HG02852 (cell line): ENCODE results near the gene MAP1S.

Experiments used
- ATAC-seq: cut with Tn5 transposase; IDR thresholded peaks from one replicate; pipeline ENCODE4 v1.9.1; 2021; ENCODE audit warnings: mild to moderate bottlenecking, moderate library complexity; ENCODE audit not compliant: unreplicated experiment

Gene MAP1S

DNA sequence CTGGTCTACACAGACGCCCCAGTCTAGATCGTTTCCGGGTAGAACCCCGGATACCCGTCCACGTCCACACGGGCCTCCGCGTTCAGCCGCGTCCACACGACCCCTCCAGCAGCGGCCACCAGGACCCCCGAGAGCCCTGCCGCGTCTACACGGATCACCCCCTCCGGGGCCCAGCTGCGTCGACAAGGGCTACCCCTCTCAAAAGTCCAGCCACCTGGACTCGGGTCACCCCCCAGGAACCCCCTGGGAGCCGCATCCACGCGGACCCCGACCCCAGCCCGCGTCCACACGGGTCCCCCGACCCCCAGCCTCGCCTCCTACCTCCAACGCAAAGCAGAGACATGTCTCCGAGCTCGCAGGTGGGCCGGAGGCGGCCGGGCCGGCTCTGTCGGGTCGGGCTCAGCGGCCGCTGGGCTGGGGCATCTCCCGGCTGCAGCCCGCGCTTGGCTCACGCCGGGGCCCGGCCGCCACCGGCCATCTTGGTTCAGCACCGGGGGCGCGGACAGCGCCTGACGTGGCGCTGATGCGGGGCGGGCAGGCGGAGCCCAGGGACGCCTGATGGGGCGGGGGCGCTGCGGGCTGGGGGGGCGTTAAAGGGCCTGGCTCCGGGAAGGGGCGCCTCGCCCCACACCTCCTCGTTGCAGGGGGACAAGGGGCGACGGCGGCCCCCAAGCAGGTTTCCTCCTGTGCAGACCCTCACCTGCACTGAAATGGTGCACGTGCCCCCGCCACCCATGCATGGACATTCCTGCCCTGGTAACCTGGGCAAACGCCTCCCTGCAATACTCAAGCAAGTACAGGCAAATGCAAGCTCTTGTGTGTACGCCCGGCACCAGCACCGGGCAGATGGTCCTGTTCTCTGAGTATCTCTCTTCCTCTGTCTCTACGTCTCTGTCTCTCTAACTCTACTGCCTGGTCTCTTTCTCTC, 31.2 kb upstream of the MAP1S start, which contains the start of gene UNC13A:
TSS of gene UNC13A (minus strand) at position 498 of the 928 bp plus-strand sequence. CDS start at position 343, 155 bp downstream.
- ATAC-seq, result no peak

DNA sequence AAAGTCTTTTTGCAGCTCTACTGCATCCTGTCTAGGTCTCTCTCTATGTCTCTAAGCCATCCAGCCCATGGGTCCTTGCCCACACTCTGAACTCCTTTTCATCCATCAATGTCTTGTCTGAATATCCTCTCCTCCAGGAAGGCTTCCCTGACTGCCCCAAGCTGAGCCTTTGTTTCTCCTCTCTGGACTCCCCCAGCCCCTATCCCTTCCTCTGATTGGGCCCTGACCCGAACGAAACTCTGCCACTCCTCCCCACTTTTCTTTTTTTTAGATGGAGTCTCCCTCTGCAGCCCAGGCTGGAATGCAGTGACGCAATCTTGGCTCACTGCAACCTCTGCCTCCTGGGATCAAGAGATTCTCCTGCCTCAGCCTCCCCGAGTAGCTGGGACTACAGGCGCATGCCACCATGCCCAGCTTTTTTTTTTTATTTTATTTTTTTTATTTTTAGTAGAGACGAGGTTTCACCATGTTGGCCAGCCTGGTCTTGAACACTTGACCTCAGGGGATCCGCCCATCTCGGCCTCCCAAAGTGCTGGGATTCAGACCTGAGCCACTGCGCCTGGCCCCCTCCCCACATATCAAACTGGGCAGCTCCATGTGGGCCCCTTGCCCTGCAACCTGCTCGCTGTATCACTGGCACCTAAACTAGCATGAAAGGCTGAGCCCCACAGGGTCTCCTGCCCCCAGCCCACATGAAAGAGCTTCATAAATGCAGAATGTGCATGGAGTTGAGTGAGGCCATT, 30.3 kb upstream of the MAP1S start:
- no peak for ATAC-seq

DNA sequence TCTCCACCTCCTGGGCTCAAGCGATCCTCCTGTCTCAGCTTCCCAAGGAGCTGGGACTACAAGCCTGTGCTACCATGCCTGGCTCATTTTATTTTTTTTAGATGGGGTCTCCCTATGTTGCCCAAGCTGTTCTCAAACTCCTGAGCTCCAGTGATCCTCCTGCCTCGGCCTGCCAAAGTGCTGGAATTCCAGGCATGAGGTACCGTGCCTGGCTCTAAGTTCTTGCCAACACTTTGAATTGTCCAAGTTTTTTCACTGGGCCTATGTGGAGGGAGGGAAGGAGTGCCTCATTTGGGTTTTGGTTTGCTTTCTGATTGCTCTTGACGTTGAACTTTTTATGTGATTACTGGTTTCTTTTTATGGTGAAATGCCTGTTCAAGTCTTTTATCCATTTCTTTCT, 26.7 kb upstream of the MAP1S start:
- no peak for ATAC-seq

DNA sequence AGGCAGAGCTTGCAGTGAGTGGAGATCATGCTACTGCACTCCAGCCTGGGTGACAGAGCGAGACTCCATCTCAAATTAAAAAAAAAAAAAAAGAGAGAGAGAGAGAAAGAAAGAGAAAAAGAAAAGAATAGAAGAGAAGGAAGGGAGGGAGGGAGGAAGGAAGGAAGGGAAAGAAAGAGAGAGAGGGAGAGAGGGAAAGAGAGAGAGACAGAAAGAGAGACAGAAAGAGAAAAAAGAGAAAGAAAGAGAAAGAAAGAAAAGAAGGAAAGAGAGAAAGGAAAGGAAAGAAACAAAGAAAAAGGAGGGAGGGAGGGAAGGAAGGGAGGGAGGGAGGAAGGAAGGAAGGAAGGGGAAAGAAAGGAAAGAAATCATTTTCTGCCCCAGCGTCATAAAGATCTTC, 24.1 kb upstream of the MAP1S start:
- no peak for ATAC-seq

DNA sequence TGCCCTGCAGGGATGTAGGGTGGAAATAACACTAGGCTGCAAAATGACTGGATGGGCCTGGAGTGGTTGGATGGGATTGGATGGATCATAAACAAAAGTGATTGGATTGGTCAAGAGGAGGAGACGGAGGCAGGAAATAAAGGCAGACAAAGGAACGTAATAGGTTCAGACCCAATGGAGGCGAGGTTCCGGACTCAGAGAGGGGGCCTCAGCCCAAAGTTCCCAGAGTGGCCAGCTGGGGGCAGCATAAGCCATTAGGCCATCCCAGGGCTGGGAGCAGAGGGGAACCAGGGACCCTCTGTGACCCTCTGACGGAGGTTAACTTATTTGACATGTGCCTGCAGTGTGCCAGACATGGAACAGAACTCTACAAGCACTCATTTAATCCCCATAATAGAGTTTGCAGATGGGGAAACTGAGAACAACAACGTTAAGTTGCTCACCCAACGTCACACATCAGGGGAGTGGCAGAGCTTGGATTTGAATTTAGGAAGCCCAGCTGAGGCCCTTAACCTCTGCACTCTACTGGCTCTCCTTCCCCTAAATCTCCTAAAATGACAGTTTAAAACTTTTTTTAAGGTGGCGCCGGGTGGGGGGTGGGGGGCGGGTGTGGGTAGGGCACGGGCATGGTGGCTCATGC, 15.3 kb upstream of the MAP1S start:
- no peak for ATAC-seq

DNA sequence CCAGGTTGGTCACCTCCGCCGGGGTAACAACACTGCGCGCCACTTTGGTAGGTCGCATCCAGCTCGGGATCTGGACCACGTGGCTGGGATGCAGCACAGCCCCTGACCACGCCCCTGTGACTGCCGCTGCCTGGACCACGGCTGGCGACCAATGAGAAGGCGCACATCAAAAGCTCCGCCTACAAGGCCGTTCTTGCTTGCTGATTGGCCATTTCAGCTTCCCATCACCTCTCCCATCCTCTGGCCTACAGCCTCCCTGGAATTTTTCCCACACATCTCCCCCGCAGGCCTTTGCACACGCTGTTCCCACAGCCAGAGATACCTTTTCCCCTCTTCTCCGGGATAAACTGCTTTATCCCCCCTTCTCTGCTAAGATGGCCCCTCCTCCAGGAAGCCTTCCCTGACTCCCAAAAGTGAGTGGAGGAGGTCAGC, 12.5 kb upstream of the MAP1S start:
- no peak for ATAC-seq

DNA sequence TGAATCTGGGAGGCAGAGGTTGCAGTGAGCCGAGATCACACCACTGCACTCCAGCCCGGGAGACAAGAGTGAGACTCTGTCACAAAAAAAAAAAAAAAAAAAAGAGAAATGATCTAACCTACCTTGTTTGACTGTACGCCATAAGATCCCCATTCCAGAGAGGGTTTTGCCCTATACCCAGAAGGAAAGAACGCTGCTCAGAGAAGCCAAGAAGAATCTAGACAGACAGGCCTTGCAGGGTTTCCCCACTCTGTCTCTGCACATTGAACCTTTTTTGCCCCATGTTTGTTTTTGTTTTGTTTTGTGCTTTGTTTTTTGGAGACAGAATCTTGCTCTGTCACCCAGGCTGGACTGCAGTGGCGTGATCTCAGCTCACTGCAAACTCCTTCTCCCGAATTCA, 7.4 kb upstream of the MAP1S start:
- ATAC-seq, result no peak

DNA sequence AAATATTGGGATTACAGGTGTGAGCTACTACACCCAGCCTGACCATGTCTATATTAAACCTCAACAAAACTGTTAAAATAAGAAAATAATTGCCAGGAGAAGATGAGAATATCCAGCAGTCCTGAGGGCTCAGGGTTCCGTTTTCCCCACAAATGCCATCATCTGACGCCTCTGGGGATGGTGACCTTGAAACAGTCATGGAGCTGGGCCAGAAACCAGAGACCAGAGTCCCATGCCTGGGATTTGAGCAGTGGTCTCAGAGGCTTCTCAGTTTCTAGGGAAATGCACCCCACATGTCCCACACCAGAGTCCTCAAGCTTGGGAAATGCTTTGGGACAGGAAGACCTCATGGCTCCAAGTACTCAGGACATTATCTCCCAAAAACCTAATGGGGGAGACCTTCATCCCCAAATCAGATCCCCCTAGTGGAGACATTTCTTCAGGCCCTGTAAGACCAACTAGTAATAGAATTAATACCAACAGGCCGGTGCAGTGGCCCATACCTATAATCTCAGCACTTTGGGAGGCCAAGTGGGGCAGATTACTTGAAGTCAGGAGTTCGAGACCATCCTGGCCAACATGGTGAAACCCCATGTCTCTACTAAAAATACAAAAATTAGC, 2.9 kb upstream of the MAP1S start:
- no peak for ATAC-seq

DNA sequence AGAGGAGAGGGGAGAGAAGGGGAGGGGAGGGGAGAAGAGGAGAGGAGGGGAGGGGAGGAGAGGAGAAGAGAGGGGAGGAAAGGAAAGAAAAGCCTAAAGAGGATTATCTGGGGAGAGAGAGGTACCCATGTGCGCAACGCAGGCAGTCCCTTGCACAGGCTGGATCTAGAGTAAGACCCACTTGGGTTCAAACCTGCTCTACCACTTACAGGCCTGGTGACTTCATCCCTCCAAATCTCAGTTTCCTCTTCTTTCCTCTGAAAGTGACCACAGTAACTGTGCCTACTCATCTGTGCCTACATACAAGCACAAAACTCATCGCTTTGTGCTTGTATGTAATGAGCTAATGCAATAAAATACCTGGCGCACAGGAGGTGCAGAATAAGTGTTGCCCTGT, 732 bp upstream of the MAP1S start:
- no peak for ATAC-seq

DNA sequence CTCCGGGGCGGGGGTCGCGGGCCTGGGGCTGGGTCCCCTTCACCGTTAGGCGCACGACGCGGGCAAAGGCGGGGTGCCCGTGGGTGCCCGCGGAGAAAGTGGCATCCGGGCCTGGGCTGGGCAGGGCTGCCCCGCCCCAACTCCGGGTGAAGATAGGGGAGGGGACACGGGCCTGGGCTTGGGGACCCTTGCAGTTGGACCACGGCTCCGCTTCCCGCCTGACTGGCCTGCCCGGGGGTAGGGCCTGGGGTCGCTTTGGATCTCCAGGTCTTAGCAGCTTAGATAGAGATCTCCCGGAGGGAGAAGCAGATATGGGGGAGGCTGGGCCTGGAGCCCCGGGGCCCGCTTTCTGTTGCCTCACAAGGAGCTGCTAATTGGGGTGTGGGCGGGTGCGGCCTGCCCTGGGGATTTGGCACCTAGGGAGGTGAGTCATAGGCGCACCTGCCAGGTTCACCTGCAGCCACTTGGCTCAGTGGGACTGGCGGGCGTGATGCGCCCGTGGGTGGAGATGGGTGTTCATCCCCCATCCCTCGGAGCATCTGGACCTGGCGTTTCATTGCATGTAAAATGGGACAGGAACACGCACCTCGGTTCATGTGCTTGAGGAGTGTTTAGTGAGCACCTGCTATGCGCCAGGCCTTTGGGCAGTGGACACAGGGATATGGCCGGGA, 585 bp downstream of the MAP1S start:
- ATAC-seq, result no peak

DNA sequence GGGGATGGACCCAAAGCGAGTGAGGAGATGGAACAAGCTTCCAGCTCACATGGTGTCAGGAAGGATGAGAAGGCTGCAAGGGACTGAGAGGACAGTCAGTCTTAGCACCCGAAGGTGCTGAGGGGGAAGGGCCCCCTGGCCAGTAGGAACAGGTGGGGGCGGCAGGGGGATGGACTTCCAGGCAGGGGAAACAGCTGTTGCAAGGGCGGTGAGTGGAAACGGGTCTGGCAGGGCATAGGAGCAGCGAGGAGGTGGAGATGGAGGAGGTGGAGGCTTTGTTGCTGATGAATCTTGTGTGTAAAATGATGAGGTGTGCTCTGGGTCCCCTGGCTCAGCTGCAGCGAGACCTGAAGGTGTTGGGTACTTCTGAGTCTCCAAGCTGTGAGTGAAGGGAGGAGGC, 1.2 kb downstream of the MAP1S start:
- no peak for ATAC-seq

DNA sequence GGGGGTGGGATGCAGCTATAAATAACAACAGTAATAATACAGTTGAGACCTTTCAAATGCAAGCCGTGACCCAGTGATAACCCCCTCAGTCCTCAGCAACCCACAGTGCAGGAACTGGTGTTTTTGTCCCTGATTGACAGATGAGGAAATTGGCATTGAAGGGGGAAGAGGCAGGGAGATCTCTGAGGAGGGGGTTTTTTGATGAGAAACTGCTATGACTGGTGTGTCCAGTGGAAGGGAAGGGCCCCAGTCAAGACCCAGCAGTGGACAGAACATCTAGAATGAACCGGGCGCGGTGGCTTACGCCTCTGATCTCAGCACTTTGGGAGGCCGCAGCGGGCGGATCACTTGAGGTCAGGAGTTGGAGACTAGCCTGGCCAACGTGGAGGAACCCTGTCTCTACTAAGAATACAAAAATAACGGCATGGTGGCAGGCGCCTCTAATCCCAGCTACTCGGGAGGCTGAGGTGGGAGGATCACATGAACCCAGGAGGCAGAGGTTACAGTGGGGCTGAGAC, 1.9 kb downstream of the MAP1S start:
- ATAC-seq, result no peak

DNA sequence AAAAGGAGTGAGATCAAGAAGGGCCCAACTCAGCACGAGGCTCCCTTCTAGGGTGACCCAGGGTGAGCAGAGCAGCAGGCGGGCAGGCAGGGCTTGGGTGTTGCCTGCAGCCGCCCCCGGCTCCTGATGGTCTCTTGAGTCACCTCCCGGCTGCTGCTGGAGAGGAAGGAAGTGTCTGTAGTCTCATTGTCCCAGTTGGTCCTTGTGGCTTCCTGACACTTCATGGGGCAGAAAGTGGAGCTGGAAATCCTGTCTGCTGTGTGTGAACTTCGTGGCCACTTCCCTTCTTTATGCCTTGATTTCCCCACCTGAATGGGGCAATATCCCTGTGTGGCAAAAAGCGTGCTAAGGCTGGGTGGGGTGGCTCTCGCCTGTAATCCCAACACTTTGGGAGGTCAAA, 2.5 kb downstream of the MAP1S start:
- no peak for ATAC-seq

DNA sequence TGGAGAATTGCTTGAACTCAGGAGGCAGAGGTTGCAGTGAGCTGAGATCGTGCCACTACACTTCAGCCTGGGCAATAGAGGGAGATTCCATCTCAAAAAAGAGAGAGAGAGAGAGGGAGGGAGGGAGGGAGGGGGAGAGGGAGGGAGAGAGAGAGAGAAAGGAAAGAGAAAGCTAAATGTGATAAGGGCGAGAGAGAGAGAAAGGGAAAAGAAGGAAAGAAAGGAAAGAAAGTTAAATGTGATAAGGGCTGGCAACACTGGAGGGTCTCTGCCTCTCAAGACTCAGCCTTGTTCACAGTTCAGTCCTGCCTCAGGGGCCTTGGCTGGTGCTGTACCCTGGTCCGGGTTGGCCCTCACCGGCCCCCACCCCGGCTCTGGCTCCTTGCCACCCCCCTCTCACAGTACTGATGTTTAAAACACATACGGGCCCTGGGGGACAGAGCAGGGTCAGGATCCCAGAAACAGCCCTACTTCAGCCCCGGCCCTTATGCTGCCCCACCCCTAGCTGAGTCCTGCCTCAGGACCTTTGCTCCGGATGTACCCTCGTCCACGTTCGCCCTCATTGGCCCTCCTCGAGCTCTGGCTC, 3.5 kb downstream of the MAP1S start:
- no peak for ATAC-seq

DNA sequence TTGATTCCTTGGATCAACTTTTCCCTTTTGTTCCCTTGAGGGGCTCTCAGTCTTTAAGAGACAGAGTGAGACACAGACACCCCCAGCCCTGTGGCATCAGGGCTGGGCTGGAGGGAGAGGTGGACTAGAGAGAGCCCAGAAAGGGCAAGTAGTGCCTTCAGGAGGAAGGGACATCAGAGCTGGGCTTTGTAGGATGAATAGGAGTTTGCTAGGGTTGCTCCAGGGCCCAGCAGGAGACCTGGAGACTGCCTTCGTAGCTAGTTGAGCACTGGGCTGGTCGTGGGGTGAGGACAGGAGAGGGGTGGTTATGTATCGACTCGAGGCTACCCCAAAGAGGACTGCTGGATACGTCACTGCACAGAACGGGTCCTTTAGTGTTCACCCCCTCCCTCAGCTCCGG, 5.4 kb downstream of the MAP1S start:
- no peak for ATAC-seq

DNA sequence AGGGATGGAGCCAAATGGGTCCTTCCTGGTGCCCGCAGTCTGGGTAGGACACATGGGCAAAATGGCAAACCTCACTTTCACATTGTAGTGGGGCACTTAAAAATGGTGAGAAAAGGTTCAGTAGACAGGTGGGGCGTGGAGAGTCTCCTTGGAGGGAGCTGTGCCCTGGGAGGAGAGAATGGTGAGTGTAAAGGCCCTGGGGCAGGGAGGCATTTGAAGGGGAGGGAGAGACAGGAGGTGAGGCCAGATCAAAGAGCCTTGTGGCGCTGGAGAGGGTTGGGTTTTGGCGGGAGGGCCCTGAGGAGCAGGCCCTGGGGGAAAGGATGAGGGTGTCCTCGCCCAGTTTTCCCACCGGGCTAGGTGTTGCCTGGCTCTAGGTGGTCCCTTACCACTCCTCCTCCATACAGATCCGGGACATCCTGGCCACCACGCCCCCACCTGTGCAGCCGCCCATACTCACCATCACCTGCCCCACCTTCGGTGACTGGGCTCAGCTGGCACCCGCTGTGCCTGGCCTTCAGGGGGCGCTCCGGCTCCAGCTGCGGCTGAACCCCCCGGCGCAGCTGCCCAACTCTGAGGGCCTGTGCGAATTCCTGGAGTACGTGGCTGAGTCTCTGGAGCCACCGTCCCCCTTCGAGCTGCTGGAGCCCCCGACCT, 6.3 kb downstream of the MAP1S start:
- no peak for ATAC-seq

DNA sequence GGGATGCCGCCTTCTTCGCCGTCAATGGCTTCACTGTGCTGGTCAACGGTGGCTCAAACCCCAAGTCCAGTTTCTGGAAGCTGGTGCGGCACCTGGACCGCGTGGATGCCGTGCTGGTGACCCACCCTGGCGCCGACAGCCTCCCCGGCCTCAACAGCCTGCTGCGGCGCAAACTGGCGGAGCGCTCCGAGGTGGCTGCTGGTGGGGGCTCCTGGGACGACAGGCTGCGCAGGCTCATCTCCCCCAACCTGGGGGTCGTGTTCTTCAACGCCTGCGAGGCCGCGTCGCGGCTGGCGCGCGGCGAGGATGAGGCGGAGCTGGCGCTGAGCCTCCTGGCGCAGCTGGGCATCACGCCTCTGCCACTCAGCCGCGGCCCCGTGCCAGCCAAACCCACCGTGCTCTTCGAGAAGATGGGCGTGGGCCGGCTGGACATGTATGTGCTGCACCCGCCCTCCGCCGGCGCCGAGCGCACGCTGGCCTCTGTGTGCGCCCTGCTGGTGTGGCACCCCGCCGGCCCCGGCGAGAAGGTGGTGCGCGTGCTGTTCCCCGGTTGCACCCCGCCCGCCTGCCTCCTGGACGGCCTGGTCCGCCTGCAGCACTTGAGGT, 7.0 kb downstream of the MAP1S start:
- ATAC-seq, result no peak

DNA sequence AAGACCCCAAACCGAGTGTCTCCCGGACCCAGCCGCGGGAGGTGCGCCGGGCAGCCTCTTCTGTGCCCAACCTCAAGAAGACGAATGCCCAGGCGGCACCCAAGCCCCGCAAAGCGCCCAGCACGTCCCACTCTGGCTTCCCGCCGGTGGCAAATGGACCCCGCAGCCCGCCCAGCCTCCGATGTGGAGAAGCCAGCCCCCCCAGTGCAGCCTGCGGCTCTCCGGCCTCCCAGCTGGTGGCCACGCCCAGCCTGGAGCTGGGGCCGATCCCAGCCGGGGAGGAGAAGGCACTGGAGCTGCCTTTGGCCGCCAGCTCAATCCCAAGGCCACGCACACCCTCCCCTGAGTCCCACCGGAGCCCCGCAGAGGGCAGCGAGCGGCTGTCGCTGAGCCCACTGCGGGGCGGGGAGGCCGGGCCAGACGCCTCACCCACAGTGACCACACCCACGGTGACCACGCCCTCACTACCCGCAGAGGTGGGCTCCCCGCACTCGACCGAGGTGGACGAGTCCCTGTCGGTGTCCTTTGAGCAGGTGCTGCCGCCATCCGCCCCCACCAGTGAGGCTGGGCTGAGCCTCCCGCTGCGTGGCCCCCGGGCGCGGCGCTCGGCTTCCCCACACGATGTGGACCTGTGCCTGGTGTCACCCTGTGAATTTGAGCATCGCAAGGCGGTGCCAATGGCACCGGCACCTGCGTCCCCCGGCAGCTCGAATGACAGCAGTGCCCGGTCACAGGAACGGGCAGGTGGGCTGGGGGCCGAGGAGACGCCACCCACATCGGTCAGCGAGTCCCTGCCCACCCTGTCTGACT, 7.9 kb downstream of the MAP1S start:
- ATAC-seq, result no peak
